GM19438 (cell line): ENCODE measurements around the gene ARHGAP25.

Experiments
- ATAC-seq: cut with Tn5 transposase; IDR thresholded peaks from one replicate; pipeline ENCODE4 v1.9.1; 2021; ENCODE audit warnings: low read depth; ENCODE audit not compliant: unreplicated experiment

The ARHGAP25 gene

DNA sequence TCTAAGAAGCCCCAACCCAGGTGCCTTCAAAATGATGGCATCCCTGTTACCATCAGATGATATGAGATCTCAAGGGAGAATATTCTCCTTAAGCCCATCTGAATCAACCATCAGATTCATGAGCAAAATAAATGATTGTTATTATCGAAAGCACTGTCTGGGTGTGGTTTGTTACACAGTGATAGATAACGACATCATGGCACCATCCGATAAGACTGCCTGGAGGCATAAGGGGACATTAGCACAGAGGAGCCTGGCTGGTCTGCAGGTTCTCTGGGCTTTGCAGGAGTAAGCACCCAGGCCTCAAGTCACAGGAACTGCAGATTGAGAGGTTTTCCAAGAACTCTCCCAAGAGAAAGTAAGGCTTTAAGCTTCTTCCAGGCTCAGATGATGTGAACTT lies 120.9 kb downstream of the ARHGAP25 start:
- no peak for ATAC-seq

DNA sequence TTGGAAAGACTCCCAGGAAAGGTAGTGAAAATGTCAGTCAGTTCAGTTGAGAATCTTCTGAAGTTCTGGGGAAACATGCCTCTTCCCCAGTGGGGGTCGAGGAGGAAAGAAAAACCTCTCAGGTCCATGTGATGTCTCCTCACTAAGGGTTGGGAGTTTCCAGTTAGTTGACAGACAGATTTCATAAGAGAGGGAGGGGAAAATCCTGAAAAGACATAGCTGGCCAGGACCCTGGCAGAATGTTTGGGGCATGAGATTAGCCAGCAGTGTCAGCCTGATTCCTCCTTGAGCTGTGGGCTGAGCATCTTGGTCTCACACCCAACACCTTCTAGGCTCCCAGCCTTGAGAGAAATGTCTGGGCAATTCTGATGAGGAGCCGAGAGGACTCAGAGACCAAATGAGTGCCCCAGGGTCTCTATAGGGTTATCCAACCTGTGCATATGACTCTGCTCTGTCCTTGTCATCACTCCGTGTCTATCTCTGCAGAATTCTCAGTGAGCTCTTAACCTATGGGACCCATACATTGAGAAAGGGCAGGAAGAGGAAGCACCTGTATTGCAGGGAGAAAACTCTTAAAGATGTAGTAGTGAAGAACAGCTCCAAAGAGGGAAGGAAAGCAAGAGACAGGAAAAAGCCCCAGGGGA lies 122.7 kb downstream of the ARHGAP25 start:
- ATAC-seq = no peak

DNA sequence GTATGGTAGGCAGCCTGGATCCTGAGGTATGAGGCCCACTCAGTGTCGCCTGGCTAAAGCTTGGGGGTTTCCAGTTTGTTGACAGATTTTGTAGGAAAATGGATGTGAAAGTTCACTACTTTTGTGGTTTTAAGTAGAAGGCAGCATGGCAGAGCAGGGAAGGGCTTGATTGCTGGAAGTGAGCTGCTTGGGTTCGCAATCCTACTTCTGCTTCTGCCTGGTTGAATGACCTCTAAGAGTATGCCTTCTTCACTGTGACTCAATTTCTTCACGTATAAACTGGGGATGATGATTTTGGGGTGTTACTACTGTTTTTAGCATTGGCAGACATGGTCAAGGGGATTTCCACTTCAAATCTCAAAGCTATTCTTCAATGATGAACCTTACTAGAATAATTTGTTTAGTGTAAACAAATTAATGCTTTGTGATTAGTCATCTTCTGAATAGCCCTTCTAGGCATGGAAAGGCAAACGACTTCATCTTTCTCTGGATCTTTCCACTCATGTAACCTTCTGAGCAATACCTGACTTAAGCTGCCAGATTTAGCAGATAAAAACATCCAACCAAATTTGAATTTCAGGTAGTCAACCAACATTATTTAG lies 123.3 kb downstream of the ARHGAP25 start:
- no peak for ATAC-seq

DNA sequence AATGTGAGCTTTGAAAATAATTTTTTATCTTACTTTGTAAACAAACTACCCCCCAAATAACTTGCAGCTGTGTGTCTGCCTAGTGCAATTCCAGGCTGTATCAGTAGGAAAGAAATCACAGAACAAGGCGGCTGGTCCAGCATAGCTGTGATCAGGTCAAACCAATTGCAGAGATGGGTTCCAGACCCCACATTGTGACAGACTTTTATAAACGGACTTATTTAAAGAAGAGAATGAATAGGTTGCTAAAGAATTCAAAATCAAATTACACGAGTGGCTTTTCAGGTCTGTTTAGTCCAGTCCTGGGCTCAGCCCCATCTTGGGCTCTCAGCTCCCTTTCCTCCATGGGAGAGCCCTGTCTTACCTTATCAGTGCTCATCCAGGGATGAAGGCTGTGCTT lies 125.5 kb downstream of the ARHGAP25 start:
- ATAC-seq = no peak

DNA sequence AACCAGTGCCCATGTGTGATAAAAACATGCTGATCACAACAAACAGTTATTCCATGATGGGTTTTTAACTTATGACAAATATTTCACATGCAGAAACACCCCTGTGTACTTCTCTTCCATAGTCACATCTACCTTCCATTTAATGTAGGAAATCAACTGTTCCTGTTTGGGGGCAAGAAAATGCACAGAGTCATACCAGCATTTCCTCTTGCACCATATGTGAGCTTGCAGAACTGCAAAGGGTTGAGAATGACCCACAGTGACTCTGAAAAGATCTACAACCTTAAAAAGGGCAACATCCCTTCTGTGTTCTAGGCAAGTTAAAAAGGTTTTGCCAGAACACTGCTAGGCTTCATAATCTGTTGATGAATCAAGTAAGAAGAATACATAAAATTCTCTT lies 126.7 kb downstream of the ARHGAP25 start:
- no peak for ATAC-seq

DNA sequence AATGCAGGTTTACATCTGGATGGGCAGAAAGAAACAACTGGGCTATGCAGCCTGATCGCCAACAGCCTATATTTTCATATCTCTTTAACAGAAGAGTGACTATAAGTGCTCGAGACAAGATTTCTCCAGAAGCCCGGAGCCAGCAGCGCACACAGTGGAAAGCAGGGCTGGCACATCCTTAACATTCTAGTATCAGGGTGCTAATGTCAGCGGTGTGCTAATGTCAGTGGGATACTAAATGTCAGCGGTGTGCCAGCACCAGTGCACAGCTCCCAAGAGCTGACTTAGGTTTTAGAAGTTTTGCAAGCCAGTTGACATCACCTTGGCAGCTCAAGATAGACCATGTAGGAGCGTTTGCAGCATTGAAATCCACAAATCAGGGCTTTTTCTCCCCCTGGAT lies 128.3 kb downstream of the ARHGAP25 start:
- no peak for ATAC-seq

DNA sequence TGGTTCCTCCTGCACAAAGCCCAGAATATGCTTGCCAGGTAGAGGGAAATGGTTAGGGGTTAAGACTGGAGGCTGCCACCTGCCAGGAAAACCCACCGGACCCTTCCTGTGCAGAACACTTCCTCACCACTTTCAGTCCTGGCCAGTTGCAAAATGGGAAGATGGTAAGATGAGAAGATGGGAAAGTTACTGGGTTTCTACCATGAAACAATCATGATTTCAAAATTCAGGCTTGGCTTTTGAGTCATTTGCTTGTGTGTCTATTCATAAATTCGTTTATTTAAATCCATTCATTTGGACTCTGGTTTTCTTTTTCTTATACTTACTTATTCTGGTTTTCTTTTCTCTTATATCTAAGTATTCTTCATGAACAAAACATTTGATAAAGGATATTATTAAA lies 129.4 kb downstream of the ARHGAP25 start:
- ATAC-seq = no peak

DNA sequence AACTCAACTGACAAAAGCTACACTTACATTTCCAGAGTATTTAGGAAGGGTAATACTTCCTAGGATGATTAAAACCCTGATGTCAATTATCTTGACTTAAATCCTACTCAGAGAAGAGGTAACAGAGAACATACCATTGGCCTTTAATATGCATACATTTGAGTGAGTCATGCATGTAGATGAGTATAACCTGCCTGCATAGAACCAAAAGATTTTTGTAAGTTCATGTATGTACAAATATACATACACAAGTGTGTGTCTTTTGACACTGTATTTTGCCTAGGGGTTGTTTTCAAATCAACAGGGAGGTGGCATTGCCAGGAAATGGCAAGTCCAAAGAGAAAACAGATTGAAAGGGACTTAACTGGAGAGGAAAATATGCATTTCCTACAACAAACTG lies 130.5 kb downstream of the ARHGAP25 start:
- ATAC-seq = no peak

DNA sequence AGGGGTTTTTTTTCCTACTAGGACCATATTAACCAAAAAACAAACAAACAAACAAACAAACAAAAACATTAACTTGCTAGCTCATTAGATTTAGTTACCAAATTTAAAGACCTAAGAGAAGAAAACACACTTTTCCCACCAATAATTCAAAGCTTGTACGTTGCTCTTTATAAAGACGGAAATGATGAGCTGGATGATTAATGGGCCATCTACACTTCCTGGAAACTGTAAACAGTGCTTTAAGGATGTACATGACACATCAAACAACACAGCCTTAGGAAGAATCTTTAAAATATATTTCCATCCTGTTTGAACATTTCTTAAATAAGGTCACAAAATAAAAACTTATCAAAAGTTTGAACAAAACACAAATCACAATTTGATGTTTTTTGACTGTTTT lies 135.6 kb downstream of the ARHGAP25 start:
- ATAC-seq = no peak

DNA sequence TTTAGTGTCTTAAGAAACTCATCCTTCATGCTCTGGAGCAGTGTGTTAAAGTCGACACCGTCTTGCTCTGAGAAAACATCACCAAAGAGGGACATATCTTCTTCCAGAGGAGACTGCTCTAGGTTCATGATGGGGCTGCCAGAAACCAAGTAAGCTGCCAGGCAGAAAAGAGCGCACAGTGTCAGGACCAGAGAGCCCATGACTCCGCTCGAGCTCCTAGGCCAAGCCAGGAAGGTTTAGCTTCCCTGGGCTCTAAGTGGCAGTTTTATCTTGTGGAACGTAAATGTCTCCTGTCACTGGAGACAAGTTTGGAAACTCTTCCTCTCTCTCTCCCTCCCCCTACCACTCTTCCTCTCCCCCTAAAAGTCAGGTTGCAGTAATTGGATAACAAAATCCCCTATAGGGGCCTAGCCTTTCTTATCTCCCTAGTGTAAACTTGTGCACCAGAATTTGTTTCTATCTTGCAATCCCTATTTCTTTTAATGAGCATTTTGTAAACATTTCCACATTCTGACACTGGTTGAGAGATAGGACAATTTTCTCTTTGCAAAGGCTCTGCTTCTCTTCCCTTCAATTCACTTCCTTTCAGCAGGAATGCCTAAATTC lies 136.7 kb downstream of the ARHGAP25 start, which contains the start of gene BMP10:
TSS of gene BMP10 (minus strand) at position 239 of the 606 bp plus-strand sequence. CDS start at position 200, 39 bp downstream.
- no peak for ATAC-seq
